Neural cell (in vitro differentiated cells): ENCODE data around the gene GABRA1.

ENCODE experiments used
- EP300 ChIP-seq: fragments of 450-650 bp; conservative IDR thresholded peaks from 2 replicates; pipeline ENCODE4 v1.6.1; 2014; ENCODE audit warnings: antibody characterized with exemption, mild to moderate bottlenecking, moderate library complexity; ENCODE audit not compliant: poor library complexity, severe bottlenecking
- EZH2 ChIP-seq: fragments of 200-600, 300-800 bp; shearing (Covaris generic), sonication (generic); IDR thresholded peaks from 2 replicates; pipeline ENCODE4 v1.6.1; 2014; ENCODE audit warnings: antibody characterized with exemption, low read length, borderline replicate concordance, mild to moderate bottlenecking; ENCODE audit not compliant: insufficient read depth, poor library complexity, severe bottlenecking
- MXI1 ChIP-seq: fragments of 450-650 bp; conservative IDR thresholded peaks from 2 replicates; pipeline ENCODE4 v1.6.1; 2014; ENCODE audit warnings: antibody characterized with exemption, mild to moderate bottlenecking; ENCODE audit not compliant: poor library complexity, severe bottlenecking
- RAD21 ChIP-seq: fragments of 450-650 bp; conservative IDR thresholded peaks from 2 replicates; pipeline ENCODE4 v1.6.1; 2014; ENCODE audit warnings: antibody characterized with exemption, mild to moderate bottlenecking, moderate library complexity
- SMC3 ChIP-seq: fragments of 450-650 bp; conservative IDR thresholded peaks from 2 replicates; pipeline ENCODE4 v1.6.1; 2014; ENCODE audit warnings: antibody characterized with exemption, mild to moderate bottlenecking, moderate library complexity; ENCODE audit not compliant: poor library complexity
- TF ChIP-seq, protein P1 (sequence below): fragments of 450-650 bp; IDR thresholded peaks from 2 replicates; pipeline ENCODE4 v1.5.1; 2014; ENCODE audit warnings: antibody characterized with exemption, mild to moderate bottlenecking, moderate library complexity; ENCODE audit not compliant: poor library complexity, severe bottlenecking

DNA sequence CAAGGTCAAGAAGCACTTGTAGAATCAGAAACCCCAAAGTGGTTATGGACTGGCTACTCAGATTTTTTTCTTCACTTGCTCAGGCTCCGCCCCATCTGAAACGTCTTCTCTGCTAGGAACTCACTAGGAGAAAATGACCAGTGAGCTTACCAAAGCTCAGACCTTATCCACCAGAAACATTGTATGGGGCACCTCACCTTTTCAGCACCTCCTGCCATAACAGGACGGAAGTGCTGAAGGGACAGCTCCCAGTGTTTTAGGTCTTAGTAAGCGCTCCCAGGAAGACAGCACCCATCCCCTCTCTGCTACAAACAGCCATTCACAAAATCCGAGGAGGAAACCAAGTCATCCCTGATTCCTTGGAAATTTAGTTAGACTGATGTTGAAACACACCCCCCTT, 1.2 kb upstream of the GABRA1 start:
- TF ChIP-seq, protein P1, sequence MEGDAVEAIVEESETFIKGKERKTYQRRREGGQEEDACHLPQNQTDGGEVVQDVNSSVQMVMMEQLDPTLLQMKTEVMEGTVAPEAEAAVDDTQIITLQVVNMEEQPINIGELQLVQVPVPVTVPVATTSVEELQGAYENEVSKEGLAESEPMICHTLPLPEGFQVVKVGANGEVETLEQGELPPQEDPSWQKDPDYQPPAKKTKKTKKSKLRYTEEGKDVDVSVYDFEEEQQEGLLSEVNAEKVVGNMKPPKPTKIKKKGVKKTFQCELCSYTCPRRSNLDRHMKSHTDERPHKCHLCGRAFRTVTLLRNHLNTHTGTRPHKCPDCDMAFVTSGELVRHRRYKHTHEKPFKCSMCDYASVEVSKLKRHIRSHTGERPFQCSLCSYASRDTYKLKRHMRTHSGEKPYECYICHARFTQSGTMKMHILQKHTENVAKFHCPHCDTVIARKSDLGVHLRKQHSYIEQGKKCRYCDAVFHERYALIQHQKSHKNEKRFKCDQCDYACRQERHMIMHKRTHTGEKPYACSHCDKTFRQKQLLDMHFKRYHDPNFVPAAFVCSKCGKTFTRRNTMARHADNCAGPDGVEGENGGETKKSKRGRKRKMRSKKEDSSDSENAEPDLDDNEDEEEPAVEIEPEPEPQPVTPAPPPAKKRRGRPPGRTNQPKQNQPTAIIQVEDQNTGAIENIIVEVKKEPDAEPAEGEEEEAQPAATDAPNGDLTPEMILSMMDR, result no peak
- TF ChIP-seq EP300 (no peak), MXI1 (no peak), EZH2 (no peak), SMC3 (no peak), RAD21 (no peak)
